ENCODE results near the gene LARP4.
"Not testable (repeated sequence)": the region's sequence is repeated elsewhere in the genome, so short reads cannot be mapped to it uniquely, and the experiment has no call there.

LARP4 gene

DNA sequence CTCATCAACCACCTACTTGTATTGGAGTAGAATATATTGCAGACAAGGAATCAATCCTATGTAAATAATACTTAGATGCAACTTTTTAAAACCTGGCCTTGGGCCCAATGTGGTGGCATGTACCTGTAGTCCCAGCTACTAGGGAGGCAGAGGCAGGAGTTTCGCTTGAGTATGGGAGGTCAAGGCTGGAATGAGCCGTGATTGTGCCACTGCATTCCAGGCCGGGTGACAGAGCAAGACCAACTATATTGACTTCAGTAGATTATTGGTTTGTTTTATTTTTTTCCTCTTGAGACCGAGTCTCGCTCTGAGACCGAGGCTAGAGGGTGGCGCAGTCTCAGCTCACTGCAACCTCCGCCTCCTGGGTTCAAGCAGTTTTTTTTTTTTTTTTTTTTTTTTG is 3.6 kb downstream of the LARP4 start:
- H3K36me3 ChIP-seq (ENCODE audit: control insufficient read depth, insufficient read depth, low read length) = no peaks in the 10 kb centered on the region
- no peak overlapping the region for H3K4me3 ChIP-seq (ENCODE audit: low read length)
- H3K27ac ChIP-seq (ENCODE audit: low read depth, low read length) = no peak overlapping the region
- H3K9ac ChIP-seq (ENCODE audit: low read length) = no peak overlapping the region
- H3K27me3 ChIP-seq (ENCODE audit: control insufficient read depth, insufficient read depth, low read length) = no peaks in the 10 kb centered on the region
- peaks cover 17% of the 10 kb centered on the region for H3K4me1 ChIP-seq (ENCODE audit: control insufficient read depth, insufficient read depth, low read length)

DNA sequence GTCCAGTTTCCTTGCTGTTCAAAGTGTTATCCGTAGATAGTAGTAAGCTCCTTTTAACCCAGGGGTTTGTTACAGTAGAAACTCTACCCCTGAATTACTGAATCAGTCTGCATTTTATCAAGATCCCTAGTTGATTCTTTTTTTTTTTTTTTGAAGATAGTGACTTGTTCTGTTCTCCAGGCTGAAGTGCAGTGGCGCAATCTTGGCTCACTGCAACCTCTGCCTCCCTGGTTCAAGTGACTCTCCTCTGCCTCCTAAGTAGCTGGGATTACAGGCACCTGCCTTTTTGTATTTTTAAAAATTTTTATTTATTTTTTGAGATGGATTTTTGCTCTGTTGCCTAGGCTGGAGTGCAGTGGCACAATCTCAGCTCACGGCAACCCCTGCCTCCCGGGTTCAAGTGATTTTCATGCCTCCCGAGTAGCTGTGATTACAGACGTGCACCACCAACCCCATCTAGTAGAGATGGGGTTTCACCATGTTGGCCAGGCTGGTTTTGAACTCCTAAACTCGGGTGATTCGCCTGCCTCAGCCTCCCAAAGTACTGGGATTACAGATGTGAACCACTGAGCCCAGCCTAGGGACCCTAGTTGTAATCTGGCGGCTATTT is 10.5 kb downstream of the LARP4 start:
- no peak overlapping the region for H3K27ac ChIP-seq (ENCODE audit: low read depth, low read length)
- H3K36me3 ChIP-seq (ENCODE audit: control insufficient read depth, insufficient read depth, low read length) = no peaks in the 10 kb centered on the region

DNA sequence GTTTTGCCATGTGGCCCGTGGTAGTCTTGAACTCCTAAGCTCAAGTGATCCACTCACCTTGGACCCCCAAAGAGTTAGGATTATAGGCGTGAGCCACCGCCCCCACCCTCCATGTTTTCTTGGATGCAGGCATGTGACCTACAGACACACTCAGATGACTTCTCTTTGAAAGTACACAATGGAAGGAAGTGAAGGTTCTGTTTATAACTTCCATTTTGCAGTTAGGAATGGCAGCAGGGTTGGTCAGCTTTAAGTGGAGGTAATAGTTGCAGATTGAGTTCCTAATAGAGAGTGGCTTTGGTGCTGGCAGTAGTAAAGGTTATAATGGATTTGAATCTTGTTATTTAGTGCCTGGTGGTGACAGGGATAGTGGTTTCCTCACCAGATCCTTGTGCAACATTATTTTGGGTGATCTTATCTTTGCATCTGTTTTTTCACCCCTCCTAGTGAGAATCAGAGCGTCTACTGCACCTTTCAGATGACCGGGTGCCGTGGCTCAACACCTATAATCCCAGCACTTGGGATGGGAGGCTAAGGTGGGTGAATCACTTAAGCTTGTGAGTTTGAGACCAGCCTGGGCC is 15.3 kb downstream of the LARP4 start:
- H3K4me3 ChIP-seq (ENCODE audit: low read length) = no peak overlapping the region
- no peaks in the 10 kb centered on the region for H3K36me3 ChIP-seq (ENCODE audit: control insufficient read depth, insufficient read depth, low read length)
- H3K9ac ChIP-seq (ENCODE audit: low read length) = no peak overlapping the region
- H3K27me3 ChIP-seq (ENCODE audit: control insufficient read depth, insufficient read depth, low read length) = no peaks in the 10 kb centered on the region
- no peak overlapping the region for H3K27ac ChIP-seq (ENCODE audit: low read depth, low read length)
- H3K4me1 ChIP-seq (ENCODE audit: control insufficient read depth, insufficient read depth, low read length) = no peaks in the 10 kb centered on the region

More for the DNA sequence above, 10.5 kb downstream of the LARP4 start:
- no peak overlapping the region for H3K4me3 ChIP-seq (ENCODE audit: low read length)
- no peaks in the 10 kb centered on the region for H3K27me3 ChIP-seq (ENCODE audit: control insufficient read depth, insufficient read depth, low read length)
- H3K4me1 ChIP-seq (ENCODE audit: control insufficient read depth, insufficient read depth, low read length) = no peaks in the 10 kb centered on the region
- no peak overlapping the region for H3K9ac ChIP-seq (ENCODE audit: low read length)

DNA sequence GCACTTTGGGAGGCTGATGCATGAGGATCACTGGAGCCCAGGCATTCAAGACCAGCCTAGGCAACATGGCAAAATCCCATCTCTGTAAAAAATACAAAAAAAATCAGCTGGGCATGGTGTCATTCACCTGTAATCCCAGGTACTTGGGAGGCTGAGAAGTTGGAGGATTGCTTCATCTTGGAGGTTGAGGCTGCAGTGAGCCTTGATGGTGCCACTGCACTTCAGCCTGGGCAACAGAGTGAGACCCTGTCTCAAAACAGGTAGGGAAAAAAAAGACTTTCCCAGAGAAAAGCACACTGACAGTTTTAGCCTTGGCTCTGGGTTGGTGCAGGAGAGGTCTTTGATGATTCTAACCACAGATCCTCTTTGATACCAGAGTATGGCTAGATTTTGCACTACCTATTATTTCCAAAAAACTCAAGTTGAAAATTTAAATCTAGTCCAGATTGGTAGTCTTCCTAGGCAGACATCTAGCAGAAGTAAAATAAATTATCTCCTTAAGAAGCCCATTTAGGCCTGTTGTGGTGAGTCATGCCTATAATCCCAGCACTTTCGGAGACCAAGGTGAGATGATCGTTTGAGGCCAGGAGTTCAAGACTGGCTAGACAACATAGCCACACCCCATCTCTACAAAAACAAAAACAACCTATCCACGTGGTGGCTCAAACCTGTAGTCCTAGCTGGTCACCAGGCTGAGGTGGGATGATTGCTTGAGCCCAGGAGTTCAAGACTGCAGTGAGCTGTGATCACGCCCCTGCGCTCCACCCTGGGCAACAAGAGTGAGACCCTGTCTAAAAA is 18.6 kb downstream of the LARP4 start:
- H3K9ac ChIP-seq (ENCODE audit: low read length) = no peak overlapping the region
- no peak overlapping the region for H3K27ac ChIP-seq (ENCODE audit: low read depth, low read length)
- H3K4me3 ChIP-seq (ENCODE audit: low read length) = no peak overlapping the region
- no peaks in the 10 kb centered on the region for H3K27me3 ChIP-seq (ENCODE audit: control insufficient read depth, insufficient read depth, low read length)
- peaks cover 3% of the 10 kb centered on the region for H3K36me3 ChIP-seq (ENCODE audit: control insufficient read depth, insufficient read depth, low read length)
- no peaks in the 10 kb centered on the region for H3K4me1 ChIP-seq (ENCODE audit: control insufficient read depth, insufficient read depth, low read length)

DNA sequence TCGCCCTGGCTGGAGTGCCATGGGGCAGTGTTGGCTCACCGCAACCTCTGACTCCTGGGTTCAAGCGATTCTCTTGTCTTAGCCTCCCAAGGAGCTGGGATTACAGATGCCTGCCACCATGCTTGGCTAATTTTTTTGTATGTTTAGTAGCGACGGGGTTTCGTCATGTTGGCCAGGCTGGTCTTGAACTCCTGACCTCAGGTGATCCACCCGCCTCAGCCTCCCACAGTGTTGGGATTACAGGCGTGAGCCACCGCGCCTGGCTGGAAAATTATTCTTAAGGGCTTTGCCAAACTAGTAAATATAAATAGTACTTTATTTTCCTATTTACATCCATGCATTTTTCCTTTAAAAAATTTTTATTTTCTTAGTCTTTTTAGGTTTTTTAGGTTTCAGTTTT is 22.2 kb downstream of the LARP4 start:
- not testable (repeated sequence) for H3K27ac ChIP-seq (ENCODE audit: low read depth, low read length); H3K36me3 ChIP-seq (ENCODE audit: control insufficient read depth, insufficient read depth, low read length); H3K9ac ChIP-seq (ENCODE audit: low read length); H3K4me3 ChIP-seq (ENCODE audit: low read length); H3K27me3 ChIP-seq (ENCODE audit: control insufficient read depth, insufficient read depth, low read length); H3K4me1 ChIP-seq (ENCODE audit: control insufficient read depth, insufficient read depth, low read length)

- H3K36me3 ChIP-seq (ENCODE audit: control insufficient read depth, insufficient read depth, low read length); H3K9ac ChIP-seq (ENCODE audit: low read length); H3K4me3 ChIP-seq (ENCODE audit: low read length); H3K27me3 ChIP-seq (ENCODE audit: control insufficient read depth, insufficient read depth, low read length); H3K4me1 ChIP-seq (ENCODE audit: control insufficient read depth, insufficient read depth, low read length); H3K27ac ChIP-seq (ENCODE audit: low read depth, low read length): not testable (repeated sequence)
These were observed 22.7 kb downstream of the LARP4 start for GRCh38 chr12:50423342-50423741.

DNA sequence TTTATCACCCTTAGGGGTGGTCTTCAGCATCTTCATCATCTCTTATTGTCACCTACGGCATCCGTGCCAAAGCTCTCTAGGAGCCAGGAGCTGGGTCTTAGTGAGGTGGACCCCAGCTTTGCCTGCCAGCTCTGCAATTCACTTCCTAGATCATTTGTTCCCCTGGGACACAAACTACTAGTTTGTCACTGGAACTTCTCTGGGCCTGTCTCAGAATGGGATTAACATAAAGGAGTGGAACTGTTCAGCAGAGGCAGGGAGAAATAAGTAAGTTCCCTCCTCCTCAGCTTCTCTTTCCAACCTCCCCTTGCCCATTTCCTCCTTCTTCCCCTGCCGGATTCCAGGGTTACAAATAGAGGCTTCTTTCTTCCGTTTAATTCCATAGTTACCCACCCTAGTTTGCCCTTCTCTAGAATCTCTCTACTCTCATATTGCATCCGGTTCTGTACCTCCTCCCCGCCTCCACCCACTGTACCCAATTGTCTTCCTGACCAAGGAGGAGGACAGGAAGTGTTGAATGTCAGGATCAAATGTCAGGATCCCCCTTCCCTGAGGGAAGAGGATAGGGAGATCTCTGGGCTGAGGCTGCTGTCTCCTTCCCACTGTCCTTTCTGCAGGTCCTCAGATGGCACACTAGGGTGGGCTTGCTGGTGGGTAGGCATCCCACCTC is 25.0 kb downstream of the LARP4 start:
- no peak overlapping the region for H3K4me3 ChIP-seq (ENCODE audit: low read length)
- peaks cover 5% of the 10 kb centered on the region for H3K36me3 ChIP-seq (ENCODE audit: control insufficient read depth, insufficient read depth, low read length)
- no peak overlapping the region for H3K27ac ChIP-seq (ENCODE audit: low read depth, low read length)

DNA sequence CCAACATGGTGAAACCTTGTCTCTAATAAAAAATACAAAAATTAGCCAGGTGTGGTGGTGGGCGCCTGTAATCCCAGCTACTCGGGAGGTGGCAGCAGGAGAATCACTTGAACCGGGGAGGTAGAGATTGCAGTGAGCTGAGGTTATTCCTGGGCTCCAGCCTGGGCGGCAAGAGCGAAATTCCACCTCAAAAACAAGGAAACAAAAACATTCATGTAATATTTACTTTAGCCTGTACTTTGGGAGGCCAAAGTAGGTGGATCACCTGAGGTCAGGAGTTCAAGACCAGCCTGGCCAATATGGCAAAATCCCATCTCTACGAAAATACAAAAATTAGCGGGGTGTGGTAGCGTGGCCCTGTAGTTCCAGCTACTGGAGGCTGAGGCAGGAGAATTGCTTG is 31.0 kb downstream of the LARP4 start:
- not testable (repeated sequence) for H3K36me3 ChIP-seq (ENCODE audit: control insufficient read depth, insufficient read depth, low read length); H3K9ac ChIP-seq (ENCODE audit: low read length); H3K4me1 ChIP-seq (ENCODE audit: control insufficient read depth, insufficient read depth, low read length); H3K27me3 ChIP-seq (ENCODE audit: control insufficient read depth, insufficient read depth, low read length); H3K27ac ChIP-seq (ENCODE audit: low read depth, low read length); H3K4me3 ChIP-seq (ENCODE audit: low read length)

More for the DNA sequence above, 25.0 kb downstream of the LARP4 start:
- Histone ChIP-seq H3K9ac (ENCODE audit: low read length) (no peak overlapping the region), H3K4me1 (ENCODE audit: control insufficient read depth, insufficient read depth, low read length) (no peaks in the 10 kb centered on the region), H3K27me3 (ENCODE audit: control insufficient read depth, insufficient read depth, low read length) (no peaks in the 10 kb centered on the region)

GRCh38 chr12:50440288-50440687 is 39.6 kb downstream of the LARP4 start:
- Histone ChIP-seq H3K4me3 (ENCODE audit: low read length) (no peak overlapping the region), H3K27ac (ENCODE audit: low read depth, low read length) (no peak overlapping the region), H3K27me3 (ENCODE audit: control insufficient read depth, insufficient read depth, low read length) (no peaks in the 10 kb centered on the region), H3K4me1 (ENCODE audit: control insufficient read depth, insufficient read depth, low read length) (no peaks in the 10 kb centered on the region), H3K9ac (ENCODE audit: low read length) (no peak overlapping the region), H3K36me3 (ENCODE audit: control insufficient read depth, insufficient read depth, low read length) (peaks cover 11% of the 10 kb centered on the region)

GRCh38 chr12:50441763-50442162 is 41.1 kb downstream of the LARP4 start:
- H3K27me3 ChIP-seq (ENCODE audit: control insufficient read depth, insufficient read depth, low read length) = no peaks in the 10 kb centered on the region
- H3K27ac ChIP-seq (ENCODE audit: low read depth, low read length) = no peak overlapping the region
- no peak overlapping the region for H3K9ac ChIP-seq (ENCODE audit: low read length)
- peaks cover 8% of the 10 kb centered on the region for H3K36me3 ChIP-seq (ENCODE audit: control insufficient read depth, insufficient read depth, low read length)
- no peak overlapping the region for H3K4me3 ChIP-seq (ENCODE audit: low read length)
- no peaks in the 10 kb centered on the region for H3K4me1 ChIP-seq (ENCODE audit: control insufficient read depth, insufficient read depth, low read length)

- Histone ChIP-seq H3K27ac (ENCODE audit: low read depth, low read length) (no peak overlapping the region), H3K9ac (ENCODE audit: low read length) (no peak overlapping the region), H3K27me3 (ENCODE audit: control insufficient read depth, insufficient read depth, low read length) (no peaks in the 10 kb centered on the region), H3K4me3 (ENCODE audit: low read length) (no peak overlapping the region), H3K4me1 (ENCODE audit: control insufficient read depth, insufficient read depth, low read length) (no peaks in the 10 kb centered on the region), H3K36me3 (ENCODE audit: control insufficient read depth, insufficient read depth, low read length) (peaks cover 7% of the 10 kb centered on the region)
These were observed 41.7 kb downstream of the LARP4 start for GRCh38 chr12:50442178-50442908.

DNA sequence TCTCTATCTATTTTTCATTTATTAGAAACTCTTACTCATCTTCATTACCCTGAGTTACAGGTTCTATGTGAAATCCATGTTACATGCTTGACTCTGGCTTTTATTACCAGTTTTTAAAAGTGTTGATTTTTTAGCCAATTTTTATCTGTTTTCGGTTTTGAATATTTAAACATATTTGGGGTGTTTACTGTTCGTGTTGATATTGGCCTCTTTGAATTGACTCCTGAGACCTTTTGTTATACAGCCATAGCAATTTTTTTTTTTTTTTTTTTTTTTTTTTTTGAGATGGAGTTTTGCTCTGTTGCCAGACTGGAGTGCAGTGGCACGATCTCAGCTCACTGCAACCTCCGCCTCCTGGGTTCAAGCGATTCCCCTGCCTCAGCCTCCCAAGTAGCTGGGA is 49.0 kb downstream of the LARP4 start:
- not testable (repeated sequence) for H3K9ac ChIP-seq (ENCODE audit: low read length); H3K27ac ChIP-seq (ENCODE audit: low read depth, low read length); H3K4me1 ChIP-seq (ENCODE audit: control insufficient read depth, insufficient read depth, low read length); H3K4me3 ChIP-seq (ENCODE audit: low read length); H3K27me3 ChIP-seq (ENCODE audit: control insufficient read depth, insufficient read depth, low read length); H3K36me3 ChIP-seq (ENCODE audit: control insufficient read depth, insufficient read depth, low read length)

All from rectal smooth muscle tissue (tissue), 1 donor.